Endothelial cell (in vitro differentiated cells): Measurements from ENCODE around the gene CPEB2. TPM values are rescaled to one million over a fixed set of nuclear protein-coding genes. Genes with fewer than 3 reads are reported as not detected.

Experiments
- DNase-seq: peaks from one replicate; pipeline ENCODE4 v3.0.0; 2021; ENCODE audit warnings: low spot score
- H3K27ac Mint-ChIP-seq: one replicate; pipeline ENCODE4 v1.8.0; 2021; ENCODE audit warnings: mixed read lengths, inconsistent platforms; ENCODE audit not compliant: unreplicated experiment
- H3K27me3 Mint-ChIP-seq: one replicate; pipeline ENCODE4 v1.8.0; 2021; ENCODE audit warnings: mild to moderate bottlenecking, moderate library complexity, mixed read lengths, inconsistent platforms; ENCODE audit not compliant: unreplicated experiment
- H3K36me3 Mint-ChIP-seq: one replicate; pipeline ENCODE4 v1.8.0; 2021; ENCODE audit warnings: mild to moderate bottlenecking, low read depth, mixed read lengths, inconsistent platforms; ENCODE audit not compliant: unreplicated experiment
- H3K4me1 Mint-ChIP-seq: one replicate; pipeline ENCODE4 v1.8.0; 2021; ENCODE audit warnings: mild to moderate bottlenecking, mixed read lengths, inconsistent platforms; ENCODE audit not compliant: unreplicated experiment
- H3K4me3 Mint-ChIP-seq: one replicate; pipeline ENCODE4 v1.8.0; 2021; ENCODE audit warnings: mild to moderate bottlenecking, mixed read lengths, inconsistent platforms; ENCODE audit not compliant: unreplicated experiment
- H3K9me3 Mint-ChIP-seq: one replicate; pipeline ENCODE4 v1.8.0; 2021; ENCODE audit warnings: mixed read lengths, inconsistent platforms; ENCODE audit not compliant: unreplicated experiment
- CTCF ChIP-seq: fragments of 200-600 bp; sonication (generic); IDR thresholded peaks from one replicate; pipeline ENCODE4 v1.5.0; 2021; ENCODE audit warnings: antibody characterized with exemption; ENCODE audit not compliant: unreplicated experiment
- total RNA-seq: library from RNA; stranded (reverse); fragmentation: NEBNext Ultra II Directional; extraction: Animal tissue kit (Norgen Biotek cat#: 25700); gene quantifications from one replicate; pipeline ENCODE4 v1.2.1, GENCODE V29; 2021; ENCODE audit not compliant: unreplicated experiment

The CPEB2 gene
- total RNA-seq, 1 donor from 2014 or later: 14.9 TPM

- no peak overlapping the region for H3K27ac Mint-ChIP-seq
- no peak for DNase-seq
- TF ChIP-seq CTCF: no peak
- no peak overlapping the region for H3K4me3 Mint-ChIP-seq
- no peaks in the 10 kb centered on the region for H3K36me3 Mint-ChIP-seq
- H3K4me1 Mint-ChIP-seq: no peaks in the 10 kb centered on the region
- no peaks in the 10 kb centered on the region for H3K9me3 Mint-ChIP-seq
- no peaks in the 10 kb centered on the region for H3K27me3 Mint-ChIP-seq
Observed at GRCh38 chr4:14977830-14978229, 24.5 kb upstream of the CPEB2 start.

GRCh38 chr4:14984448-14984847 is 17.8 kb upstream of the CPEB2 start:
- Mint-ChIP-seq H3K9me3 (no peaks in the 10 kb centered on the region), H3K4me1 (no peaks in the 10 kb centered on the region)
- TF ChIP-seq CTCF: no peak

GRCh38 chr4:14985161-14985560 is 17.1 kb upstream of the CPEB2 start:
- Mint-ChIP-seq H3K4me3 (no peak overlapping the region), H3K4me1 (no peaks in the 10 kb centered on the region), H3K36me3 (no peaks in the 10 kb centered on the region), H3K27me3 (no peaks in the 10 kb centered on the region), H3K9me3 (no peaks in the 10 kb centered on the region), H3K27ac (no peak overlapping the region)
- no peak for DNase-seq
- no peak for TF ChIP-seq CTCF

More at GRCh38 chr4:14984448-14984847, 17.8 kb upstream of the CPEB2 start:
- Mint-ChIP-seq H3K36me3 (no peaks in the 10 kb centered on the region), H3K4me3 (no peak overlapping the region), H3K27me3 (no peaks in the 10 kb centered on the region), H3K27ac (no peak overlapping the region)
- DNase-seq: no peak

- Mint-ChIP-seq H3K4me1 (no peaks in the 10 kb centered on the region), H3K27me3 (no peaks in the 10 kb centered on the region), H3K9me3 (no peaks in the 10 kb centered on the region), H3K4me3 (no peak overlapping the region), H3K27ac (no peak overlapping the region), H3K36me3 (no peaks in the 10 kb centered on the region)
- TF ChIP-seq CTCF: no peak
- DNase-seq: no peak
Observed at GRCh38 chr4:14985843-14986242, 16.4 kb upstream of the CPEB2 start.

- no peaks in the 10 kb centered on the region for H3K4me1 Mint-ChIP-seq
- no peak for TF ChIP-seq CTCF
- H3K9me3 Mint-ChIP-seq: no peaks in the 10 kb centered on the region
- no peak overlapping the region for H3K27ac Mint-ChIP-seq
- no peaks in the 10 kb centered on the region for H3K36me3 Mint-ChIP-seq
- no peak overlapping the region for H3K4me3 Mint-ChIP-seq
- no peaks in the 10 kb centered on the region for H3K27me3 Mint-ChIP-seq
- no peak for DNase-seq
Observed at GRCh38 chr4:14987054-14987453, 15.2 kb upstream of the CPEB2 start.
